ENCODE measurements around the gene PPM1N. TPM values are rescaled to one million over a fixed set of nuclear protein-coding genes. Genes with fewer than 3 reads are reported as not detected.

The PPM1N gene
- total RNA-seq = 0.59 TPM
- long read RNA-seq = 0 reads

- intact Hi-C loops (cut with DNase I) = no loop called here
- no peak for DNase-seq (ENCODE audit: low spot score)
Measured at GRCh38 chr19:45498411-45499195, at the start of gene PPM1N. TSS of gene PPM1N (plus strand) at chr19:45498443. CDS start at chr19:45498473, 30 bp downstream.

DNA sequence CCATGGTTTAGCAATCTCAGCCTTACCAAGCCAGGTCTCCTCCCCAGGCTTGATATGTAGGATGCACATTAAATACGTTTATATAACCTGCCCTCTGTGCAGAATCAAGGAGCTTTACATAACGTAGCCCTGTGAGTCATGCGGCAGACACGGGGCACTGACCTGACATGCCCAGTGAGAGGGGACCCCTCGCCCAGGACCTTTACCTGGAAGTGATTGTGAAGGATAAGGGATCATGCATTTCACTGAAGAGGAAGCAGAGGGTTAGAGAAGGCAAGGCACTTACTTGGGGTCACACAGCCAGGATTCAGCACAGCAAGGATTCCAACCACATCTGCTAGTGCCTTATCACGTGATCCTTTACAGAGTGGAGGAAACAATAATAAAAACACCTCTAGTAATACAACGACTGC, 49.4 kb upstream of the PPM1N start:
- intact Hi-C loops (cut with DNase I) = no loop called here
- no peak for DNase-seq (ENCODE audit: low spot score)

- DNase-seq (ENCODE audit: low spot score) = no peak
- intact Hi-C loops (cut with DNase I) = loop anchor here (2.0 kb wide), 1 partner anchor 17 kb away; the partner anchor contains the start of gene FOSB
Measured at GRCh38 chr19:45450012-45450333, 48.3 kb upstream of the PPM1N start.

DNA sequence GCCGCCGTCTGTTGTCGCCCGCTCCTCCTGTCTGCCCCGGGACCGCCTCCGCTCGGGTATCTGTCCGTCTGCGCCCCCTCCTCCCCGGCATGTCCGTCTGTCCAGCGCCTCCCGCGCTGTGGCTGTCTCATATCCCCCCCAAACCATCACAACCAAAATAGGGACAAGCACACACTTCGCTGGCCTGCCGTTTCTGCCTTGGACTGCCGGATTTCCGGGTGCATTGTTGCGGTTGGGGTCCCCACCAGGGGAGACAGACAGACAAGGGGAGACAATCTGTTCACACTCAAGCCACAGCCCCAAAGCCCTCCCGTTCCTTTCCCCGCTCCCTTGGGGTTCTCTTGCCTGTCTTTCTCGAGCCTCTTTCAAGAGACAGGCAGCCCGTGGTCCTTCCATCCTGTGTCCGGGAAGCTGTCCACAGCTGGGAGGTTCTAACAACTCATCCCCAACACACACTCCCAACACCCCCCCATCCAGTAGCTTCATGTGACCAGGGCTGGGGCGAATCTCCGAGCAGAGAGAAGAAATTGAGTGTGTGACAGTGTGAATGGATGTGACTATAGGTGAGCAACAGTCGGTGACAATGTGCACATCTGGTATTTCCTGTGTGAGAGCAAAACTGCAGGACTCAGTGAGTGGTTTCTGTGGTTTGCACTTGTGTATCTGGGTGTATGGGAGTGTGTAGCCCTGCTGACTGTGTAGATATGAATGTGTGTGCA, 47.0 kb upstream of the PPM1N start:
- intact Hi-C loops (cut with DNase I) = loop anchor here (2.0 kb wide), 1 partner anchor 16 kb away; the partner anchor contains the start of gene FOSB
- no peak for DNase-seq (ENCODE audit: low spot score)

DNA sequence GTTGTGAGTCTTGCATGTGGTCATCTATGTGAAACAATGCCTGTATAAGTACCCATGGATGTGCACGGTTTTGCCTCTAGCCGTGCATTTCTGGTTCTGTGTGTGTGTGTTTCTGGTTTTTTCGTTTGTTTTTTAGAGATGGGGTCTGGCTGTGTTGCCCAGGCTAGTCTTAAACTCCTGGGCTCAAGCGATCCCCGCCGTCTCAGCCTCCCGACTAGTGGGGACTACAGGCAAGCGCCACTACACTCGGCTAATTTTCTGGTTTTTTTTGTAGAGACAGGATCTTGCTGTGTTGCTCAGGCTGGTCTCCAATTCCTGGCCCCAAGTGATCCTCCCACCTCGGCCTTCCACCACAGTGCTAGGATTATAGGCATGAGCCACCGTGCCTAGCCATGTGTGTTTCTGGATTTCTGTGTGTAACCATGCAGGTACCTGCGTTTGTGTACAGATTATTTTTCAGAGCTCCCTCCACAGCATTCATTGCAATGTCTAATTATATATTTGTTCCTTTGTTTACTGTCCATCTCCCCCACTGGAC, 46.3 kb upstream of the PPM1N start:
- intact Hi-C loops (cut with DNase I) = loop anchor here (2.0 kb wide), 1 partner anchor 15 kb away; the partner anchor contains the start of gene FOSB
- no peak for DNase-seq (ENCODE audit: low spot score)

GRCh38 chr19:45455707-45456499, 42.3 kb upstream of the PPM1N start:
- DNase-seq (ENCODE audit: low spot score) = peak; percentile 95
- intact Hi-C loops (cut with DNase I) = loop anchor here (1.0 kb wide), 1 partner anchor 11 kb away; the partner anchor contains the start of gene FOSB

GRCh38 chr19:45456500-45456815, 41.8 kb upstream of the PPM1N start:
- intact Hi-C loops (cut with DNase I) = loop anchor here (1.0 kb wide), 1 partner anchor 11 kb away; the partner anchor contains the start of gene FOSB
- no peak for DNase-seq (ENCODE audit: low spot score)

GRCh38 chr19:45457776-45458175, 40.5 kb upstream of the PPM1N start:
- intact Hi-C loops (cut with DNase I) = no loop called here
- DNase-seq (ENCODE audit: low spot score) = no peak

DNA sequence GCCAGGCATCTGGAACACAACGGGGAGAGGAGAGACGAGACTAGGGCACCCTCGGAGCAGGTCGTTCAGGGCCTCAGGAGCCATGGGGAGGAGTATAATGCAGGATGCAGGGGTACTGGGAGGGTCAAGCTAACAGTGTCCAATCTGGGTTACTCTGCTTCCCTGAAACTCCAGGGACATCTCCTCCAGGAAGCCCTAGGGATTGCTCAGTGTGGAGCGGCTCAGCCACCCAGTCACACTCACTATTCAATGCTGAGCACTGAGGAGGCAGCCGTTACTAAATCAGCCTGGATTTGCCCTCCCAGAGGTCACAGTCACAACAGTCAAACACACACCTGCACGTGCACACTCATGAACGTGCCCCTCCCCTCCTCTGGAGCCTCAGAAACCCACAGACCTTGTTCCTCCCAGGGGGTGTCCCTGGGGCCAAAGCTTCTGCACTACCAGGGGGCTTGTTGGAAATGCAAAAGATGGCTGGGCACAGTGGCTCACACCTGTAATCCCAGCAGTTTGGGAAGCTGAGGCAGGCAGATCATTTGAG, 37.4 kb upstream of the PPM1N start:
- DNase-seq (ENCODE audit: low spot score) = no peak
- intact Hi-C loops (cut with DNase I) = no loop called here

DNA sequence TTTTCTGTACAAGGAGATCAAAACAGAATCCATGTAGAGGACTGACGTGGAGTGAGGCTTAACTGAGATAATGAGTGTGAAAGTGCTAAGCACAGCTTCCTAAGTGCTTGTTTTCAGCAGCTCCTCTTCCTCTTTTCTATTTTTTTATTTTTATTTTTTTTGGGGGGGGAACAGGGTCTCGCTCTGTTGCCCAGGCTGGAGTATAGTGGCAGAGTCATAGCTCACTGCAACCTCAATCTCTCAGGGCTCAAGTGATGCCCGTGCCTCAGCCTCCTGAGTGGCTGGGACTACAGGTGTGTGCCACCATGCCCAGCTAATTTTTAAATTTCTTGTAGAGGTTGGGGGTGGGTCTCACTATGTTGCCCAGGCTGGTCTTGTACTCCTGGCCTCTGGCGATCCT, 36.1 kb upstream of the PPM1N start:
- no peak for DNase-seq (ENCODE audit: low spot score)
- intact Hi-C loops (cut with DNase I) = no loop called here

GRCh38 chr19:45463241-45463640, 35.0 kb upstream of the PPM1N start:
- intact Hi-C loops (cut with DNase I) = no loop called here
- DNase-seq (ENCODE audit: low spot score) = no peak

DNA sequence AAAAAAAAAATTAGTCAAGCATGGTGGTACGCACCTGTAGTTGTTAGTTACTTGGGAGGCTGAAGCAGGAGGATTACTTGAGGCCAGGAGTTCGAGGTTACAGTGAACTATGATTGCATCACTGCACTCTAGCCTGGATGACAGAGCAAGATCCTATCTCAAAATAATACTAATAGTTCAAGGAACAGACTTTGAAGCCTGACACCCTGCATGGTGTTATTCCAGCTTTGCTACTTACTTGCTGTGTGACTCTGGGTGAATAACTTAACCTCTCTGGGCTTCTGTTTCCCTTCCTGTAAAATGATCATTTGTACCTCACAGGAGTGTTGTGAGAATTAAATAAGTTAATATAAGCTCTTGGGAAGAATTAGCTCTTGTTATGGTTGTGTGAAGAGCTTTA, 34.0 kb upstream of the PPM1N start:
- intact Hi-C loops (cut with DNase I) = no loop called here
- no peak for DNase-seq (ENCODE audit: low spot score)

DNA sequence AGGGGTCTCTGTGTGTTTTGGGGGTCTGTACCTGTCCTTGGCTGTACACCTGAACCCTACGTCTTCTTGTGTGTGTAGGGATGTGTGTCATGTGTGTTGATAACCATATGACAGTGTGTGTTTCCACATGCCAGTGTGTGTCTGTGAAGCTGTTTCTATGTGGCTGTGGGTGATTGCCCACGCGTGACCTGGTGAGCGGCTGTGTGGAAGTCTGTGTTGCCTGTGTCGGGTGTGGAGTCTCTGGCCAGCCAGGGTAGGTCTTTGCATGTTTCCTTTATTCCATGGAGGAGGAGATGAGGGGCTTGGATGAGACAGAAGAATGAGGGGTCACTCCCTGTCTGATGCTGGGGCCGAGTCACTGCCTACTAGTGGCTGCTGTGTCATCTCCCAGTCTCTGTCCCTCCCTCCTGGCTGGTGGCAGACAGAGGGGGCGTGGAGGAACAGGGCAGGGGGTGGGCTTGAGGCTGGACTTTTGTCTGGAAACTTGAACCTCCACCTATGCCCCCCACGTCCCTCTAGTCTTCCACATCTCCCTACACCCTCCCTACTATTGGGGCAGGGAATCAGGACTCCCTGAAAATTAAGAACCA, 33.3 kb upstream of the PPM1N start:
- intact Hi-C loops (cut with DNase I) = no loop called here
- DNase-seq (ENCODE audit: low spot score) = no peak

GRCh38 chr19:45467115-45467455, 31.2 kb upstream of the PPM1N start:
- DNase-seq (ENCODE audit: low spot score) = no peak
- intact Hi-C loops (cut with DNase I) = loop anchor here (1.0 to 2.0 kb wide), 2 partner anchors 11 to 16 kb away; no protein-coding TSS in a partner anchor

DNA sequence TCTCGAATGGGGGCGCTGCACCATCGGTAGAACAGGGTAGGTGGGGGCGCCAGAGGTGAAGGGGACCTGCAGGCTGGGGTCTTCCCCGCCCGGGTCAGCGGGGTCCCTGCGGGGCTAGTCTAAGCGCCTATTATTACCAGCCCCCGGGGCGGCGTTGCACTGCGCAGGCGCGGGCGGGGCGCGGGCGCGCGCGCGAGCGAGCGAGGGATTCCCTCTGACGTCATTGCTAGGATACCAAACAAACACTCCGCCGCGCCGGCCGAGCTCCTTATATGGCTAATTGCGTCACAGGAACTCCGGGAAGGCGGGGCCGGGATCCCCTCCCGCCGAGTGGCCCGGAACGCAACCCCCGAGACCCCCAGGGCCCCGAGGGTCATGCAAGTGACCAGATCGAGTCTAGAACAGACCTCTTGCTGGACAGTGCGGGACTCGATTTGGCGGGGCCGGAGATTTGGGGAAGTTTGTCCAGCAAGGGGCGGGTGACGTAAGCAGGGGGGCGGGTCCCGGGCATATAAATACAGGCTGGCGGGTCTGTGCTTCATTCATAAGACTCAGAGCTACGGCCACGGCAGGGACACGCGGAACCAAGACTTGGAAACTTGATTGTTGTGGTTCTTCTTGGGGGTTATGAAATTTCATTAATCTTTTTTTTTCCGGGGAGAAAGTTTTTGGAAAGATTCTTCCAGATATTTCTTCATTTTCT, 30.6 kb upstream of the PPM1N start, which contains the start of gene FOSB:
FOSB (plus strand) TSS at position 541 of the 703 bp plus-strand sequence. CDS start 591 bp downstream, outside the sequence.
- DNase-seq (ENCODE audit: low spot score) = peak; percentile 96
- intact Hi-C loops (cut with DNase I) = loop anchor here (1.0 to 2.0 kb wide), 2 partner anchors 11 to 17 kb away; no protein-coding TSS in a partner anchor

DNA sequence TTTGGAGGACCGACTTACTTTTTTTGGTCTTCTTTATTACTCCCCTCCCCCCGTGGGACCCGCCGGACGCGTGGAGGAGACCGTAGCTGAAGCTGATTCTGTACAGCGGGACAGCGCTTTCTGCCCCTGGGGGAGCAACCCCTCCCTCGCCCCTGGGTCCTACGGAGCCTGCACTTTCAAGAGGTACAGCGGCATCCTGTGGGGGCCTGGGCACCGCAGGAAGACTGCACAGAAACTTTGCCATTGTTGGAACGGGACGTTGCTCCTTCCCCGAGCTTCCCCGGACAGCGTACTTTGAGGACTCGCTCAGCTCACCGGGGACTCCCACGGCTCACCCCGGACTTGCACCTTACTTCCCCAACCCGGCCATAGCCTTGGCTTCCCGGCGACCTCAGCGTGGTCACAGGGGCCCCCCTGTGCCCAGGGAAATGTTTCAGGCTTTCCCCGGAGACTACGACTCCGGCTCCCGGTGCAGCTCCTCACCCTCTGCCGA, 30.0 kb upstream of the PPM1N start:
- intact Hi-C loops (cut with DNase I) = no loop called here
- no peak for DNase-seq (ENCODE audit: low spot score)

GRCh38 chr19:45468803-45469131, 29.5 kb upstream of the PPM1N start:
- intact Hi-C loops (cut with DNase I) = no loop called here

DNA sequence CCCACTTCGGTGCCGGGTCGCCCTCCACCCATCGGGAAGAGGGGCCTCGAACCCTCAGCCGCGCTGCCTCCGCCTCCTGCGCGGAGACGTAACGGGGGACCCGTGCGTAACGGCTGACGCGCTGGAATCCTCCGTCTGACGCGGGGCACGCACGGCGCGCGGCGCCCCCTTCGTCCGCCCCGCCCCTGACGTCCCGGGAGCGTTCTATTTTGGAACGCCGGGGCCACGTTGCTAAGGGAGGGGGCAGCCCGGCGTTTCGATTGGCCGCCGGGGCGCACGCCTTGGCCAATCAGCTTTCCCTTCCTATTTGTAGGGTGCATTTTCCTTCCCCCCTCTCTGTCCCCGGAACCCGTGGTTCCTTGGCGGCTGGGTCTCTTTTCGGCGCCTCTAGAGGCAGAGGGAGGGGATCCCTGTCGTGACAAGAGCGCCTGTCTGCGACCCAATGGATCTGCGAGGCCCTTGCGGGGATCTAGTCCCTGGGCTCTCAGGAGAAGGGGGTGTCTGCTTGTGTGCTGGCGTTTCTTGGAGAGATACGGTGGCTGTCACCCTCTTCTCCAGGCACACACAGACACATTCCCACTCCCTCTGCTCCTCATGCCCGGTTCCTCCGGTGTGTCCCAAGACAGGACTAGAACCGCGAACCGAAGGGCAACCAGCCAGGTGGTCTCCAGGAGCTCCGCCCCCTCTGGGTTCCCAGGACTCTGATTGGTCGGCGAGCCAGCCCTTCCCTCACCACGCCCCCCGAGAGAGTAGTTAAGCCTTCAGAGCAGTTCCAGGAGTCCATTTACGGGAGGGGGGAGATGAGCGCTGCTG, 28.9 kb upstream of the PPM1N start:
- peak; percentile 96 for DNase-seq (ENCODE audit: low spot score)
- intact Hi-C loops (cut with DNase I) = no loop called here

More at GRCh38 chr19:45468803-45469131, 29.5 kb upstream of the PPM1N start:
- DNase-seq (ENCODE audit: low spot score) = no peak
